Heart right ventricle (tissue), 16 donors: ENCODE measurements around the gene ALK. TPM values are rescaled to one million over a fixed set of nuclear protein-coding genes. Genes with fewer than 3 reads are reported as not detected.

ENCODE experiments used
- ATAC-seq, 8 donors: fragments of 200-7000 bp; cut with Tn5 transposase; one replicate each; pipeline ENCODE4 v1.9.1; 2020; ENCODE audit warnings: mild to moderate bottlenecking in 8 of 8, moderate library complexity in 8 of 8, moderate number of reproducible peaks in 1 of 8
- DNase-seq, 2 donors: peaks; one replicate each; pipeline ENCODE4 v3.0.0-alpha.2; 2020
- H3K27ac ChIP-seq, 10 donors: fragments of 200-600 bp; sonication (generic) in 2 of 10; one replicate each; pipeline versions ENCODE4 v1.5.0 to v1.8.0; 2020 to 2022; ENCODE audit warnings: mild to moderate bottlenecking in 3 of 10
- H3K27me3 ChIP-seq, 7 donors: fragments of 200-600 bp; one replicate each; pipeline ENCODE4 v1.8.0; 2021 to 2022; ENCODE audit warnings: mild to moderate bottlenecking in 2 of 7
- H3K36me3 ChIP-seq, 9 donors: fragments of 200-600 bp; sonication (generic) in 1 of 9; one replicate each; pipeline versions ENCODE4 v1.5.0 to v1.8.0; 2020 to 2022; ENCODE audit warnings: mild to moderate bottlenecking in 2 of 9
- H3K4me1 ChIP-seq, 9 donors: fragments of 200-600 bp; sonication (generic) in 1 of 9; one replicate each; pipeline versions ENCODE4 v1.5.0 to v1.8.0; 2020 to 2022; ENCODE audit warnings: mild to moderate bottlenecking in 4 of 9
- H3K4me3 ChIP-seq, 10 donors: fragments of 200-600 bp; sonication (generic) in 2 of 10; one replicate each; pipeline versions ENCODE4 v1.5.0 to v1.8.0; 2020 to 2022; ENCODE audit warnings: mild to moderate bottlenecking in 7 of 10, moderate library complexity in 2 of 10
- H3K9me3 ChIP-seq, 11 donors: fragments of 200-600 bp in 10 of 11; sonication (generic) in 2 of 11; one replicate each; pipeline versions ENCODE4 v1.5.0 to v1.8.0; 2013 to 2022; ENCODE audit warnings: mild to moderate bottlenecking in 2 of 11, control low read depth in 1 of 11, moderate library complexity in 1 of 11
- CTCF ChIP-seq, 9 donors: fragments of 200-600 bp; sonication (generic) in 2 of 9; IDR thresholded peaks; one replicate each; pipeline versions ENCODE4 v1.5.0 to v1.8.0; 2021 to 2022; ENCODE audit warnings: antibody characterized with exemption in 9 of 9, mild to moderate bottlenecking in 5 of 9, moderate library complexity in 1 of 9
- WGBS, 2 donors: extraction: QIAGEN DNeasy Blood & Tissue Kit; methylation state at CpG; one replicate each; pipeline ENCODE4 v1.1.7; 2013; ENCODE audit warnings: inconsistent platforms in 1 of 2; 5-methylcytosine and 5-hydroxymethylcytosine counted together
- intact Hi-C, 10 donors: fragments of 100-400 bp; cut with DNase I; formaldehyde crosslinking; loops; one replicate each; pipeline versions ENCODE4 v1.11.1 to v1.14.2; 2022
- polyA plus RNA-seq, 2 donors: library from polyadenylated mRNA; stranded (reverse); fragments of 200-250 nt; gene quantifications; one replicate each; pipeline ENCODE4 v1.2.3, GENCODE V29; 2013
- total RNA-seq, 10 donors: library from RNA; stranded (reverse); fragmentation: NEBNext Ultra II Directional in 3 of 10; extraction: Animal tissue kit (Norgen Biotek cat#: 25700) in 3 of 10; gene quantifications; one replicate each; pipeline versions ENCODE4 v1.2.1 to v1.2.4, GENCODE V29; 2021 to 2023
- donor health status: Arrhythmogenic right ventricular cardiomyopathy.
- donor health status: ischemic (EF 13 %, LVEDD 7.1; RV severe dilation, severe dysfunction).
- donor health status: healthy with polysubstance abuse.
- donor health status: DM: no; HTN: yes; CAD: no.
- donor health status: DM: no; HTN: no; CAD: no.
- donor health status: ischemic (EF 25% LVEDD 6.9; RV normal size, moderate dysfunction).
- donor health status: ischemic (EF 25% LVEDD 5.7; RV mildly dilated, moderate dysfunction).
- donor health status: healthy.
- donor health status: DM: yes; HTN: yes; CAD: no.
- donor health status: Ischemic cardiomyopathy.
- donor health status: ischemic (EF 35%, LVEDD 5.7; RV mildly dilated, moderate dysfunction).
- donor health status: nonischemic (EF 11% LVEDD 7.7; RV severe dilation, severe dysfunction).
- donor health status: DM: yes; HTN: yes; CAD: no.
- donor health status: PGD.
- donor health status: ischemic (EF 29% LVEDD 5.4; RV normal size, mild dysfunction).
- donor health status: nonischemic (EF 23%, LVEDD 6.1; RV moderate dilation, normal function).

ALK gene
- total and polyA plus RNA-seq, 12 donors: 0.01 to 0.24 (median 0.08) TPM; not detected in 7

- H3K4me1 ChIP-seq: peaks cover 0 to 3% (median 0%) of the 10 kb centered on the region in 9 donors
- no peak overlapping the region for H3K4me3 ChIP-seq
- no peak overlapping the region for H3K27ac ChIP-seq
- no peak for TF ChIP-seq CTCF (IDR thresholded peaks at IDR 0.05)
- H3K36me3 ChIP-seq: peaks cover 0 to 45% (median 3%) of the 10 kb centered on the region in 9 donors
- H3K9me3 ChIP-seq: no peaks in the 10 kb centered on the region
- 84 to 89% methylated on average over 3 of the region's 3 CpGs for WGBS, 2 donors
- intact Hi-C loops: no loop called here
- ATAC-seq (no peak), DNase-seq (no peak)
- no peaks in the 10 kb centered on the region for H3K27me3 ChIP-seq
Observed at GRCh38 chr2:29146197-29146596, 775.2 kb downstream of the ALK start.

GRCh38 chr2:29143657-29144056, 777.7 kb downstream of the ALK start:
- Histone ChIP-seq H3K27me3 (no peaks in the 10 kb centered on the region), H3K27ac (no peak overlapping the region), H3K4me1 (peaks cover 0 to 3% (median 0%) of the 10 kb centered on the region in 9 donors), H3K9me3 (peaks cover 0 to 9% (median 4%) of the 10 kb centered on the region in 11 donors), H3K4me3 (no peak overlapping the region), H3K36me3 (peaks cover 0 to 45% (median 3%) of the 10 kb centered on the region in 9 donors)
- no peak for TF ChIP-seq CTCF (IDR thresholded peaks at IDR 0.05)
- DNase-seq: no peak
- intact Hi-C loops: no loop called here
- ATAC-seq: no peak
- WGBS, 2 donors: 66 to 83% methylated on average over 6 of the region's 6 CpGs

Other genes with a start within 250 kb of the ALK start
- 10 to 100 TPM; 52.0 to 88.8 (median 73.8) TPM for gene YPEL5, start 225.4 kb upstream of the ALK start, total RNA-seq
- 10 to 100 TPM; 35.5 to 38.3 TPM for gene YPEL5, start 225.4 kb upstream of the ALK start, polyA plus RNA-seq